Mesenchymal stem cell (in vitro differentiated cells and primary cell): ENCODE measurements around the gene ADAM10.
A peak's percentile ranks its signal among the peaks of the same experiment; 100 is the strongest.

Experiments
- DNase-seq: peaks from one replicate; pipeline ENCODE4 v3.0.0-alpha.2; 2013
- H2AFZ ChIP-seq: one replicate; pipeline ENCODE4 v1.6.1; 2013; ENCODE audit warnings: low read depth, mild to moderate bottlenecking, control low read depth, inconsistent platforms, low read length, moderate library complexity
- H2AK5ac ChIP-seq: 2 replicates; pipeline ENCODE4 v1.6.1; 2013; ENCODE audit warnings: low read length, moderate library complexity, mild to moderate bottlenecking, inconsistent platforms; ENCODE audit not compliant: severe bottlenecking
- H2BK120ac ChIP-seq: one replicate; pipeline ENCODE4 v1.6.1; 2013; ENCODE audit warnings: low read depth, mild to moderate bottlenecking, inconsistent platforms, low read length, moderate library complexity
- H2BK12ac ChIP-seq, 2 experiments: one replicate each; pipeline ENCODE4 v1.6.1; 2013; ENCODE audit warnings: inconsistent platforms in 2 of 2, low read length in 2 of 2, mild to moderate bottlenecking in 2 of 2, moderate library complexity in 2 of 2, control low read depth in 1 of 2
- H2BK15ac ChIP-seq: one replicate; pipeline ENCODE4 v1.6.1; 2013; ENCODE audit warnings: mild to moderate bottlenecking, low read depth, inconsistent platforms; ENCODE audit not compliant: poor library complexity, severe bottlenecking
- H2BK5ac ChIP-seq: 2 replicates; pipeline ENCODE4 v1.6.1; 2013; ENCODE audit warnings: low read depth, mild to moderate bottlenecking, low read length, control low read depth, inconsistent platforms; ENCODE audit not compliant: poor library complexity, severe bottlenecking
- H3K14ac ChIP-seq, 2 experiments: one replicate each; pipeline ENCODE4 v1.6.1; 2013; ENCODE audit warnings: inconsistent platforms in 2 of 2, low read length in 2 of 2, control low read depth in 1 of 2, mild to moderate bottlenecking in 1 of 2, moderate library complexity in 1 of 2
- H3K18ac ChIP-seq, 2 experiments: one replicate each; pipeline ENCODE4 v1.6.1; 2013; ENCODE audit warnings: inconsistent platforms in 2 of 2, low read length in 2 of 2, control low read depth in 1 of 2, low read depth in 1 of 2, mild to moderate bottlenecking in 1 of 2
- H3K23ac ChIP-seq, 2 experiments: one replicate each; pipeline ENCODE4 v1.6.1; 2013; ENCODE audit warnings: inconsistent platforms in 2 of 2, low read length in 2 of 2, mild to moderate bottlenecking in 2 of 2, moderate library complexity in 2 of 2, control low read depth in 1 of 2
- H3K27ac ChIP-seq: 2 replicates; pipeline ENCODE4 v1.5.1; 2013; ENCODE audit warnings: mild to moderate bottlenecking, moderate library complexity, low read length, control low read depth, inconsistent platforms; ENCODE audit not compliant: poor library complexity, severe bottlenecking
- H3K27me3 ChIP-seq, 2 experiments: 2 replicates each; pipeline versions ENCODE4 v1.6.1 to v1.7.0; 2013; ENCODE audit warnings: low read length in 2 of 2, mild to moderate bottlenecking in 2 of 2, moderate library complexity in 2 of 2, control low read depth in 1 of 2, inconsistent platforms in 1 of 2; ENCODE audit not compliant: control insufficient read depth in 1 of 2, insufficient read depth in 1 of 2
- H3K36me3 ChIP-seq, 2 experiments: 2 replicates each; pipeline versions ENCODE4 v1.6.1 to v1.7.0; 2013; ENCODE audit warnings: low read length in 2 of 2, control low read depth in 1 of 2, inconsistent platforms in 1 of 2, low read depth in 1 of 2, mild to moderate bottlenecking in 1 of 2; ENCODE audit not compliant: insufficient read depth in 2 of 2, control insufficient read depth in 1 of 2
- H3K4ac ChIP-seq, 2 experiments: one replicate each; pipeline ENCODE4 v1.6.1; 2013; ENCODE audit warnings: inconsistent platforms in 2 of 2, low read length in 2 of 2, mild to moderate bottlenecking in 2 of 2, moderate library complexity in 2 of 2, control low read depth in 1 of 2, low read depth in 1 of 2
- H3K4me1 ChIP-seq: 2 replicates; pipeline ENCODE4 v1.6.1; 2013; ENCODE audit warnings: low read depth, low read length, control low read depth; ENCODE audit not compliant: control insufficient read depth, insufficient read depth
- H3K4me2 ChIP-seq: 2 replicates; pipeline ENCODE4 v1.6.1; 2013; ENCODE audit warnings: low read length, mild to moderate bottlenecking, inconsistent platforms; ENCODE audit not compliant: poor library complexity, severe bottlenecking
- H3K4me3 ChIP-seq, 2 experiments: 2 replicates each; pipeline versions ENCODE4 v1.5.1 to v1.7.0; 2013; ENCODE audit warnings: low read length in 2 of 2, mild to moderate bottlenecking in 2 of 2, control low read depth in 1 of 2, low read depth in 1 of 2; ENCODE audit not compliant: insufficient read depth in 1 of 2
- H3K79me1 ChIP-seq: replicated peaks from 2 replicates; pipeline ENCODE4 v1.6.1; 2013; ENCODE audit warnings: mild to moderate bottlenecking, control low read depth, low read length, inconsistent platforms; ENCODE audit not compliant: poor library complexity, severe bottlenecking
- H3K9ac ChIP-seq: 2 replicates; pipeline ENCODE4 v1.7.0; 2013; ENCODE audit warnings: mild to moderate bottlenecking, low read length, moderate library complexity
- H3K9me3 ChIP-seq: 2 replicates; pipeline ENCODE4 v1.7.0; 2013; ENCODE audit warnings: mild to moderate bottlenecking, low read length; ENCODE audit not compliant: control insufficient read depth
- H4K8ac ChIP-seq: one replicate; pipeline ENCODE4 v1.6.1; 2013; ENCODE audit warnings: inconsistent platforms, mild to moderate bottlenecking, low read length, moderate library complexity
- H4K91ac ChIP-seq: one replicate; pipeline ENCODE4 v1.6.1; 2013; ENCODE audit warnings: mild to moderate bottlenecking, low read length, inconsistent platforms
- WGBS: methylation state at CpG from one replicate; pipeline ENCODE4 v1.1.7; 2013; ENCODE audit warnings: mixed read lengths; 5-methylcytosine and 5-hydroxymethylcytosine counted together

Gene ADAM10

DNA sequence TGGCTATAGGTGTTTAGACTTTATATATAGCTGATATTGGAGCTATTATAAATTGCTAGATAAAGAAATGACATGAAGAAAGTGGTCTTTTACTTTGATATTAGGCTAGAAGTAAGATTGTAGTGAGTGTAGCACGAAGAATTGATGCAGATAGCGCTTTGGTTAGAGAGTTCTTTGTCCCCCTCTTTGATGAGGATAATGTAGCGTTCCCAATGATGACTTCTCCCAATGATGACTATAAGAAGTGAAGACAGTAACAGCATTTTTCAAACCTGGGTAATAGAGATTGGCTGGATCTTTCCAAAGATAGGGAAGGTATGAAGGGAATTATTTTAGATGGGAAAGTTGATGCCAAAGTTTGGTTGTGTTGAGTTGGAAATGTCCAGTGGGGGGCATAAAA, 25.9 kb upstream of the ADAM10 start:
- H3K79me1 ChIP-seq, result peaks cover 8% of the 10 kb centered on the region
- peaks cover 3% of the 10 kb centered on the region for H3K4me1 ChIP-seq
- no peak overlapping the region for H3K4me3 ChIP-seq
- H3K27ac ChIP-seq, result no peak overlapping the region
- 95% methylated on average over 3 of the region's 3 CpGs for WGBS
- no peak overlapping the region for H3K4ac ChIP-seq
- no peak overlapping the region for H3K14ac ChIP-seq
- no peak overlapping the region for H3K23ac ChIP-seq
- no peak overlapping the region for H2AFZ ChIP-seq
- H3K4me2 ChIP-seq, result no peak overlapping the region
- no peak overlapping the region for H3K18ac ChIP-seq
- no peaks in the 10 kb centered on the region for H3K27me3 ChIP-seq
- H3K36me3 ChIP-seq, result peaks cover 0 to 13% of the 10 kb centered on the region in 2 experiments
- no peak for DNase-seq
- no peak overlapping the region for H2BK5ac ChIP-seq
- no peak overlapping the region for H2BK12ac ChIP-seq
- no peak overlapping the region for H2AK5ac ChIP-seq
- no peak overlapping the region for H2BK15ac ChIP-seq
- no peak overlapping the region for H4K91ac ChIP-seq
- no peak overlapping the region for H3K9ac ChIP-seq
- H2BK120ac ChIP-seq, result no peak overlapping the region
- no peaks in the 10 kb centered on the region for H3K9me3 ChIP-seq
- H4K8ac ChIP-seq, result no peak overlapping the region

DNA sequence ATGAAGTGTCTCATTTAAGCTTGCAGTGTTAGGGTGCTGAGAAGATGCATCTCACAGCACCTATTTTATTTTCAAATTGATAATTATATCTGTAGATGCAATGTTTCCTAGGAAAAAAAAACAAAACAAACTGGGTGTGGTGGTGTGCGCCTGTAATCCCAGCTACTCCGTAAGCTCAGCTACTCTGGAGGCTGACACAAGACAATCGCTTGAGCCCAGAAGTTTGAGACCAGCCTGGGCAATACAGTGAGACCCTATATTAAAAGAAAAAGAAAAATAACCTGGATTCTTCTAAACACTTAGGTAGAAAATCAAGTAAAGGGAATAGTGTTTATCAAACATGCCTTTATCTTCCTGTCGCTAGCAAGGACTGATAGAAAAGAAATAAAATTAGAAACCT, 23.5 kb upstream of the ADAM10 start:
- no peak overlapping the region for H3K23ac ChIP-seq

GRCh38 chr15:58771621-58772250, 22.2 kb upstream of the ADAM10 start:
- Histone ChIP-seq H3K4me3 (peak overlapping the region; percentile 92 to 95), H3K4ac (peak overlapping the region in 1 of 2 experiments; percentile 44), H2BK5ac (peak overlapping the region; percentile 63), H4K91ac (peak overlapping the region; percentile 46), H3K4me2 (peak overlapping the region; percentile 58), H3K9me3 (no peaks in the 10 kb centered on the region), H2AFZ (peak overlapping the region; percentile 10), H3K4me1 (peaks cover 3% of the 10 kb centered on the region), H3K18ac (peak overlapping the region; percentile 85 to 95), H2BK120ac (peak overlapping the region; percentile 91), H2AK5ac (no peak overlapping the region), H3K27ac (peak overlapping the region; percentile 62), H3K27me3 (no peaks in the 10 kb centered on the region), H2BK12ac (no peak overlapping the region), H3K36me3 (peaks cover 0 to 3% of the 10 kb centered on the region in 2 experiments), H3K23ac (peak overlapping the region in 1 of 2 experiments; percentile 6), H2BK15ac (peak overlapping the region; percentile 99), H3K9ac (peak overlapping the region; percentile 93), H3K14ac (peak overlapping the region; percentile 26 to 45), H3K79me1 (peaks cover 6% of the 10 kb centered on the region), H4K8ac (peak overlapping the region; percentile 57)
- DNase-seq, result no peak
- under 1% methylated on average over 35 of the region's 40 CpGs for WGBS

More for the DNA sequence above, 23.5 kb upstream of the ADAM10 start:
- Histone ChIP-seq H2AFZ (no peak overlapping the region), H3K4me1 (peaks cover 3% of the 10 kb centered on the region), H2BK120ac (no peak overlapping the region), H3K79me1 (peaks cover 6% of the 10 kb centered on the region), H3K4me3 (peak overlapping the region in 1 of 2 experiments; percentile 95), H4K91ac (no peak overlapping the region), H3K18ac (no peak overlapping the region), H3K4me2 (peak overlapping the region; percentile 71), H3K27ac (no peak overlapping the region), H3K27me3 (no peaks in the 10 kb centered on the region), H2BK5ac (no peak overlapping the region), H2BK12ac (no peak overlapping the region), H2BK15ac (no peak overlapping the region), H3K4ac (no peak overlapping the region), H4K8ac (no peak overlapping the region), H3K9me3 (no peaks in the 10 kb centered on the region), H3K14ac (no peak overlapping the region), H3K9ac (peak overlapping the region; percentile 93), H2AK5ac (no peak overlapping the region), H3K36me3 (peaks cover 0 to 3% of the 10 kb centered on the region in 2 experiments)
- DNase-seq, result no peak
- WGBS, result 95% methylated on average over 3 of the region's 4 CpGs

DNA sequence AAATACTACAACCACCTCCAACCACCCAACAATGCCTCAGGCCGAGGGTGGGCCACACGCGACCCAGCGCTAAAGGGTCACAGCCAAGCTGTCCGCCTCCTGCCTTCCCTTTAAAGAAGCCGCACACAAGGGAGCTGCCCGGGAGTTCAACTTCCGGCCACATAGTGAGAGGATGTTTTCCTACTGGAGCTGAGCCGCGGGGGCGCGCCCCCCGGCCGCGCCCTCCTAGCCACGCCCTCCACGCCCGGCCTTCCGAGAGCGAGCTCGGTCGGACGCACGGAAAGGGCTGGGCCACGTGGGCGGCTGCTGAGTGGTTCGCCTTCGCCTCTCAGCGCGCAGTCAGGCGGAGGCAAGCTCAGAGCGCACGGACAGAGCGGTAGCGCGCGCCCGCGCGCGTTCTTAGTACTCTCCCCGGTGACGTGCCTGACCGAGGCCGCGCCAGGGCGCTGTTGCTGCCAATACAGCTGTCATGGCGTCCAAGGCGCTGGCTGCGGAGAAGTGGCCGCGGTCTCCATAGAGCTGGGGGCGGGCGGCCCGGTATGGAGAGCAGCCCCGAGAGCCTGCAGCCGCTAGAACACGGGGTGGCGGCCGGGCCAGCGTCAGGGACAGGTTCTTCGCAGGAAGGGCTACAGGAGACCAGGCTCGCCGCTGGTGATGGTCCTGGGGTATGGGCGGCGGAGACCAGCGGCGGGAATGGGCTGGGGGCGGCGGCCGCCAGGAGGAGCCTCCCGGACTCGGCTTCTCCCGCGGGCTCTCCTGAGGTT, 21.5 kb upstream of the ADAM10 start, which contains the start of gene MINDY2:
MINDY2 (plus strand) TSS at position 446 of the 764 bp plus-strand sequence; CDS start at position 540, 94 bp downstream.
- Histone ChIP-seq H3K36me3 (peaks cover 0 to 3% of the 10 kb centered on the region in 2 experiments), H3K4me2 (peak within 1 kb of the TSS; percentile 58), H3K18ac (peak within 1 kb of the TSS; percentile 85 to 95), H3K4me3 (peak within 1 kb of the TSS; percentile 92 to 95), H3K27ac (peak within 1 kb of the TSS; percentile 79), H3K9ac (peak within 1 kb of the TSS; percentile 93), H3K79me1 (peaks cover 4% of the 10 kb centered on the region), H2BK15ac (peak within 1 kb of the TSS; percentile 99), H3K9me3 (no peaks in the 10 kb centered on the region), H4K91ac (peak within 1 kb of the TSS; percentile 99), H3K4ac (peak within 1 kb of the TSS; percentile 45 to 46), H3K27me3 (no peaks in the 10 kb centered on the region), H2AFZ (peak within 1 kb of the TSS; percentile 33), H2BK5ac (peak within 1 kb of the TSS; percentile 63), H2BK12ac (peak within 1 kb of the TSS in 1 of 2 experiments; percentile 84), H4K8ac (peak within 1 kb of the TSS; percentile 91), H2AK5ac (no peak within 1 kb of the TSS), H3K23ac (peak within 1 kb of the TSS in 1 of 2 experiments; percentile 88), H2BK120ac (peak within 1 kb of the TSS; percentile 91), H3K14ac (peak within 1 kb of the TSS; percentile 26 to 68), H3K4me1 (peaks cover 3% of the 10 kb centered on the region)
- WGBS, result under 1% methylated on average over 66 of the region's 75 CpGs
- DNase-seq, result peak; percentile 99
